Measurements from ENCODE around the gene OTOS.

The OTOS gene

DNA sequence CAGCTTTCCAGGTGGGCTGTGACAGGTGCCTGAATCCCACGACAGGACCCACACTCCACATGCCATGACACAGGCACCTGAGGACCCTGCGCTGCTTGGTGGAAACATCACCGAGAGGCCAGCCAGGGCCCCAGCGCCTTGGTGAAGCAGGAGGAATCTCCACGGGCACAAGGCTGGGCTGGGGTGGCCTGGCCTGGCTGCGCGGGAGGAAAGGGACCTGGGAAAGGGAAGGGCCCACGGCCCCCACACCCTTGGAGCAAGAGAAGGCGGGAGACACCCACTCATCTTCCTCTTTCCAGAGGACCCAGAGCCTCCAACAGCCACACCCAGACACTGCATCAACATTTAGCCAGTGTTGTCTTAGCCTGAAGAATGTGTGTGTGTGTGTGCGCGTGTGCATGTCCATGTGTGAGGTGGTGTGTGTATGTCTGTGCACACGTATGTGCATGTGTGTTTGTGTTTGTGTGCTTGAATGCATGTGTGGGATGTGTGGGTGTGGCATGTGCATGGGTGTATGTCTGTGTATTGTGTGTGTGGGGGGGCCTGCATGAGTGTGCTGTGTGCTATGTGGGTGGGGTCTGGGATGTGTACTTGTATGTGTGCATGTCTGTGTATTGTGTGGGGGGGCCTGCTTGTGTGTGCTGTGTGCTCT lies 6.3 kb upstream of the OTOS start:
- TF ChIP-seq FOXM1 (IDR thresholded peaks at IDR 0.05; ENCODE audit: borderline replicate concordance, low read depth), result no peak
- no peak for TF ChIP-seq REST (IDR thresholded peaks at IDR 0.05; ENCODE audit: low read depth)
- no peak for TF ChIP-seq USF1 (IDR thresholded peaks at IDR 0.05)
- no peak for TF ChIP-seq EGR1 (IDR thresholded peaks at IDR 0.05)
- no peak for TF ChIP-seq CREB1 (IDR thresholded peaks at IDR 0.05; ENCODE audit: low read depth)
- TF ChIP-seq NFIC (IDR thresholded peaks at IDR 0.05), result no peak
- TF ChIP-seq MAX (IDR thresholded peaks at IDR 0.05), result no peak
- no peak for TF ChIP-seq TCF12 (IDR thresholded peaks at IDR 0.05; ENCODE audit: low read depth)
- no peak for TF ChIP-seq ZBTB7A (IDR thresholded peaks at IDR 0.05; ENCODE audit: low read depth)
- TF ChIP-seq TAF1 (IDR thresholded peaks at IDR 0.05; ENCODE audit: low read depth), result no peak
- TF ChIP-seq YY1 (IDR thresholded peaks at IDR 0.05; ENCODE audit: low read depth), result no peak
- TF ChIP-seq CEBPB (IDR thresholded peaks at IDR 0.05), result no peak
- TF ChIP-seq TEAD4 (IDR thresholded peaks at IDR 0.05), result no peak

GRCh38 chr2:240146141-240146561 lies 5.7 kb upstream of the OTOS start:
- TF ChIP-seq RAD21 (IDR thresholded peaks at IDR 0.05; ENCODE audit: low read depth) (no peak), FOXM1 (IDR thresholded peaks at IDR 0.05; ENCODE audit: borderline replicate concordance, low read depth) (no peak), NFIC (IDR thresholded peaks at IDR 0.05) (no peak), TCF12 (IDR thresholded peaks at IDR 0.05; ENCODE audit: low read depth) (no peak), ZBTB7A (IDR thresholded peaks at IDR 0.05; ENCODE audit: low read depth) (no peak), USF1 (IDR thresholded peaks at IDR 0.05) (no peak), EP300 (IDR thresholded peaks at IDR 0.05; ENCODE audit: borderline replicate concordance) (no peak), REST (IDR thresholded peaks at IDR 0.05; ENCODE audit: low read depth) (no peak), TEAD4 (IDR thresholded peaks at IDR 0.05) (no peak), YY1 (IDR thresholded peaks at IDR 0.05; ENCODE audit: low read depth) (no peak), CEBPB (IDR thresholded peaks at IDR 0.05) (no peak), EGR1 (IDR thresholded peaks at IDR 0.05) (no peak)

GRCh38 chr2:240145461-240145860 lies 5.0 kb upstream of the OTOS start:
- TF ChIP-seq NFIC (IDR thresholded peaks at IDR 0.05), result no peak
- TF ChIP-seq MAX (IDR thresholded peaks at IDR 0.05), result no peak
- TF ChIP-seq RAD21 (IDR thresholded peaks at IDR 0.05; ENCODE audit: low read depth), result no peak
- TF ChIP-seq TAF1 (IDR thresholded peaks at IDR 0.05; ENCODE audit: low read depth), result no peak
- TF ChIP-seq EGR1 (IDR thresholded peaks at IDR 0.05), result no peak
- TF ChIP-seq CEBPB (IDR thresholded peaks at IDR 0.05), result no peak
- no peak for TF ChIP-seq YY1 (IDR thresholded peaks at IDR 0.05; ENCODE audit: low read depth)
- TF ChIP-seq CREB1 (IDR thresholded peaks at IDR 0.05; ENCODE audit: low read depth), result no peak
- TF ChIP-seq USF1 (IDR thresholded peaks at IDR 0.05), result no peak
- TF ChIP-seq REST (IDR thresholded peaks at IDR 0.05; ENCODE audit: low read depth), result no peak
- TF ChIP-seq FOXM1 (IDR thresholded peaks at IDR 0.05; ENCODE audit: borderline replicate concordance, low read depth), result no peak
- TF ChIP-seq ZBTB7A (IDR thresholded peaks at IDR 0.05; ENCODE audit: low read depth), result no peak
- no peak for TF ChIP-seq TCF12 (IDR thresholded peaks at IDR 0.05; ENCODE audit: low read depth)
